AG10803 (cell line): ENCODE measurements around the gene TRIB2.

ENCODE experiments used
- DNase-seq: peaks from one replicate; pipeline ENCODE4 v3.0.0; 2010; ENCODE audit warnings: low read depth
- H3K4me3 ChIP-seq: 2 replicates; pipeline ENCODE4 v1.5.1; 2011; ENCODE audit warnings: mild to moderate bottlenecking, low read length, control low read depth
- TF ChIP-seq, protein P1 (sequence below): conservative IDR thresholded peaks from 2 replicates; pipeline ENCODE4 v1.5.1; 2011; ENCODE audit warnings: mild to moderate bottlenecking, low read length, control low read depth, inconsistent platforms

The TRIB2 gene

DNA sequence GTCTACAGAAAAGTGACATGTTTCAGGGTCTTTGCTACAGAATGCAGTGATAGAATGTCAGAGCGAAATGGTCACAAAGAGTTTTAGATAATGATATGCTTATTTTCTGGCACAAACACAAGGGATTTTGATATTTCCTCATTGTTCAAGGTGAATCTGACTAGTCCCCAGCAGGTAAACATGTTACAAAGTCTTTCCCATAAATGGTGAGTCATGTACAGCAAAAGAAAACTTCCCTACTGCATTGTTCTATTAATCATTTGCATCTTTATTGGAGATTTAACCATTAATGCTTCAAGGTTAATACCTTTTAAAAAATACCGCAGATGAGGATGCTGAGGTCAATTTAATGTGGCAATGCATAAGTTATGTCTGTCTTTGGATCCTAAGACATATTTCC lies 19.1 kb upstream of the TRIB2 start:
- TF ChIP-seq, protein P1, sequence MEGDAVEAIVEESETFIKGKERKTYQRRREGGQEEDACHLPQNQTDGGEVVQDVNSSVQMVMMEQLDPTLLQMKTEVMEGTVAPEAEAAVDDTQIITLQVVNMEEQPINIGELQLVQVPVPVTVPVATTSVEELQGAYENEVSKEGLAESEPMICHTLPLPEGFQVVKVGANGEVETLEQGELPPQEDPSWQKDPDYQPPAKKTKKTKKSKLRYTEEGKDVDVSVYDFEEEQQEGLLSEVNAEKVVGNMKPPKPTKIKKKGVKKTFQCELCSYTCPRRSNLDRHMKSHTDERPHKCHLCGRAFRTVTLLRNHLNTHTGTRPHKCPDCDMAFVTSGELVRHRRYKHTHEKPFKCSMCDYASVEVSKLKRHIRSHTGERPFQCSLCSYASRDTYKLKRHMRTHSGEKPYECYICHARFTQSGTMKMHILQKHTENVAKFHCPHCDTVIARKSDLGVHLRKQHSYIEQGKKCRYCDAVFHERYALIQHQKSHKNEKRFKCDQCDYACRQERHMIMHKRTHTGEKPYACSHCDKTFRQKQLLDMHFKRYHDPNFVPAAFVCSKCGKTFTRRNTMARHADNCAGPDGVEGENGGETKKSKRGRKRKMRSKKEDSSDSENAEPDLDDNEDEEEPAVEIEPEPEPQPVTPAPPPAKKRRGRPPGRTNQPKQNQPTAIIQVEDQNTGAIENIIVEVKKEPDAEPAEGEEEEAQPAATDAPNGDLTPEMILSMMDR, result no peak
- DNase-seq, result no peak
- H3K4me3 ChIP-seq, result no peak overlapping the region

DNA sequence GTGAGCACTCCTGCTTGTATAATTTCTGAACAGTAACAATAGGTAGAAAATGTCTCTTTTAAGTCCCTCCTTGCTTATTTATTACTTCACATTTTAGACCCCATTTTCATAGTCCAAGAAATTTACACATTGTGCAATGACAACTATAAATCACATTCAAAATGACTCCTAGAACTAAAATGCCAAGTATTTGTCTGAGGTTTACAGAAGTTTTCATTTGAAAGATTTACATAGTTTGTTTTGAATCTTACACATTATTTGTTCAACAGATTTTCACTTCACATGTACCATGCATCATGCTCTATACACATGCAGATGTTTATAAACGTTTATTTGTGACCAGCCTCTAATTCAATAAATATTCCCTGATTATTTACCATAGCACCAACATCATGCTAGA lies 15.7 kb upstream of the TRIB2 start:
- no peak overlapping the region for H3K4me3 ChIP-seq
- TF ChIP-seq, protein P1, result no peak
- peak; percentile 45 for DNase-seq

GRCh38 chr2:12701786-12702167 lies 15.0 kb upstream of the TRIB2 start:
- TF ChIP-seq, protein P1, result no peak
- DNase-seq, result no peak
- no peak overlapping the region for H3K4me3 ChIP-seq

- no peak overlapping the region for H3K4me3 ChIP-seq
- TF ChIP-seq, protein P1, result no peak
- peak; percentile 87 for DNase-seq
Measured at GRCh38 chr2:12702168-12703121, 14.3 kb upstream of the TRIB2 start.

DNA sequence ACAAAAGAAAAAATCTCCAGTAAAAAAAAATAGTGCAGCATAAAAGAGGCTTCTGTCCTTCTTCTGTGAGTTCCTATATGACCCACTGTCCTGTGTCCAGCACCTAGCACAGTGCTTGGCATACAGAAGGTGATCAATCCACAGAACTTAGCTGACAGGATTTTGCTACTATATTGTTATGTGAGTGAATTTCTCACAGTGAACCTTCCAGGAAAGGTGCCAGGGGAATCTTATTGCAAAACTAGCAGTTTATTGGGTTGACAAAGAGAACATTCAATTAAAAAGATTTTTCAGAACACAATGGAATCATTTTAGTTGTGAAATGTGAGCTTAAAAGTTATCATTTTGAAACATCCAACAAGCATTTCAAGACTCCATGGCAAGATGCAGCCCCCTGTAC lies 12.4 kb upstream of the TRIB2 start:
- peak; percentile 79 for DNase-seq
- no peak overlapping the region for H3K4me3 ChIP-seq
- TF ChIP-seq, protein P1, result no peak

- TF ChIP-seq, protein P1, result no peak
- peak; percentile 12 for DNase-seq
- H3K4me3 ChIP-seq, result no peak overlapping the region
Measured at GRCh38 chr2:12705230-12705629, 11.5 kb upstream of the TRIB2 start.

- H3K4me3 ChIP-seq, result no peak overlapping the region
- TF ChIP-seq, protein P1, result no peak
- DNase-seq, result no peak
Measured at GRCh38 chr2:12705742-12706141, 11.0 kb upstream of the TRIB2 start.
